HEK293 (cell line): Measurements from ENCODE around the gene MIA2.

Experiments
- KLF1 ChIP-seq: fragments of 450-650 bp; formaldehyde crosslinking; IDR thresholded peaks from 2 replicates; pipeline ENCODE4 v1.5.1; 2016; ENCODE audit warnings: missing biosample characterization, missing genetic modification characterization
- OVOL3 ChIP-seq: fragments of 450-650 bp; formaldehyde crosslinking; IDR thresholded peaks from 2 replicates; pipeline ENCODE4 v1.5.1; 2016; ENCODE audit warnings: missing biosample characterization, missing genetic modification characterization
- PRDM2 ChIP-seq: fragments of 450-650 bp; formaldehyde crosslinking; IDR thresholded peaks from 2 replicates; pipeline ENCODE4 v1.5.1; 2016; ENCODE audit warnings: missing biosample characterization, missing genetic modification characterization, borderline replicate concordance
- RBAK ChIP-seq: fragments of 450-650 bp; formaldehyde crosslinking; IDR thresholded peaks from 2 replicates; pipeline ENCODE4 v1.5.1; 2016; ENCODE audit warnings: missing biosample characterization, missing genetic modification characterization
- ZBTB10 ChIP-seq: fragments of 450-650 bp; formaldehyde crosslinking; IDR thresholded peaks from 2 replicates; pipeline ENCODE4 v1.5.1; 2016; ENCODE audit warnings: missing biosample characterization, missing genetic modification characterization
- ZBTB48 ChIP-seq: fragments of 450-650 bp; formaldehyde crosslinking; IDR thresholded peaks from 2 replicates; pipeline ENCODE4 v1.5.1; 2016; ENCODE audit warnings: missing biosample characterization, missing genetic modification characterization
- ZBTB49 ChIP-seq: fragments of 450-650 bp; formaldehyde crosslinking; IDR thresholded peaks from 2 replicates; pipeline ENCODE4 v1.5.1; 2016; ENCODE audit warnings: missing biosample characterization, missing genetic modification characterization, low read depth
- ZBTB6 ChIP-seq: fragments of 450-650 bp; formaldehyde crosslinking; IDR thresholded peaks from 2 replicates; pipeline ENCODE4 v1.5.1; 2017; ENCODE audit warnings: missing biosample characterization, missing genetic modification characterization
- ZIC2 ChIP-seq: fragments of 450-650 bp; formaldehyde crosslinking; IDR thresholded peaks from 2 replicates; pipeline ENCODE4 v1.5.1; 2016; ENCODE audit warnings: missing biosample characterization, missing genetic modification characterization
- ZNF169 ChIP-seq: fragments of 450-650 bp; formaldehyde crosslinking; IDR thresholded peaks from 2 replicates; pipeline ENCODE4 v1.5.1; 2016; ENCODE audit warnings: missing biosample characterization, missing genetic modification characterization
- ZNF354C ChIP-seq: fragments of 450-650 bp; formaldehyde crosslinking; IDR thresholded peaks from 2 replicates; pipeline ENCODE4 v1.5.1; 2016; ENCODE audit warnings: missing biosample characterization, missing genetic modification characterization, low read depth, borderline replicate concordance
- ZNF514 ChIP-seq: fragments of 450-650 bp; formaldehyde crosslinking; IDR thresholded peaks from 2 replicates; pipeline ENCODE4 v1.5.1; 2016; ENCODE audit warnings: missing biosample characterization, missing genetic modification characterization
- ZNF521 ChIP-seq: fragments of 450-650 bp; formaldehyde crosslinking; IDR thresholded peaks from 2 replicates; pipeline ENCODE4 v1.5.1; 2017; ENCODE audit warnings: missing biosample characterization, mild to moderate bottlenecking, missing genetic modification characterization
- ZNF530 ChIP-seq: fragments of 450-650 bp; formaldehyde crosslinking; IDR thresholded peaks from 2 replicates; pipeline ENCODE4 v1.5.1; 2016; ENCODE audit warnings: low read depth, missing biosample characterization, missing genetic modification characterization
- ZNF561 ChIP-seq: fragments of 450-650 bp; IDR thresholded peaks from 2 replicates; pipeline ENCODE4 v1.5.1; 2018; ENCODE audit warnings: missing biosample characterization, missing genetic modification characterization, borderline replicate concordance
- ZNF585B ChIP-seq: fragments of 450-650 bp; formaldehyde crosslinking; IDR thresholded peaks from 2 replicates; pipeline ENCODE4 v1.5.1; 2016; ENCODE audit warnings: missing biosample characterization, missing genetic modification characterization
- TF ChIP-seq, protein P1 (sequence below): fragments of 450-650 bp; formaldehyde crosslinking; IDR thresholded peaks from 2 replicates; pipeline ENCODE4 v1.5.1; 2016; ENCODE audit warnings: missing biosample characterization, missing genetic modification characterization
- TF ChIP-seq, protein P2 (sequence below): fragments of 450-650 bp; formaldehyde crosslinking; IDR thresholded peaks from 2 replicates; pipeline ENCODE4 v1.5.1; 2016; ENCODE audit warnings: missing biosample characterization, missing genetic modification characterization
- TF ChIP-seq, protein P3 (sequence below): fragments of 450-650 bp; formaldehyde crosslinking; IDR thresholded peaks from 2 replicates; pipeline ENCODE4 v1.5.1; 2016; ENCODE audit warnings: missing biosample characterization, missing genetic modification characterization

MIA2 gene

GRCh38 chr14:39432619-39433451 is 199.1 kb downstream of the MIA2 start (continued):
- TF ChIP-seq, protein P1, sequence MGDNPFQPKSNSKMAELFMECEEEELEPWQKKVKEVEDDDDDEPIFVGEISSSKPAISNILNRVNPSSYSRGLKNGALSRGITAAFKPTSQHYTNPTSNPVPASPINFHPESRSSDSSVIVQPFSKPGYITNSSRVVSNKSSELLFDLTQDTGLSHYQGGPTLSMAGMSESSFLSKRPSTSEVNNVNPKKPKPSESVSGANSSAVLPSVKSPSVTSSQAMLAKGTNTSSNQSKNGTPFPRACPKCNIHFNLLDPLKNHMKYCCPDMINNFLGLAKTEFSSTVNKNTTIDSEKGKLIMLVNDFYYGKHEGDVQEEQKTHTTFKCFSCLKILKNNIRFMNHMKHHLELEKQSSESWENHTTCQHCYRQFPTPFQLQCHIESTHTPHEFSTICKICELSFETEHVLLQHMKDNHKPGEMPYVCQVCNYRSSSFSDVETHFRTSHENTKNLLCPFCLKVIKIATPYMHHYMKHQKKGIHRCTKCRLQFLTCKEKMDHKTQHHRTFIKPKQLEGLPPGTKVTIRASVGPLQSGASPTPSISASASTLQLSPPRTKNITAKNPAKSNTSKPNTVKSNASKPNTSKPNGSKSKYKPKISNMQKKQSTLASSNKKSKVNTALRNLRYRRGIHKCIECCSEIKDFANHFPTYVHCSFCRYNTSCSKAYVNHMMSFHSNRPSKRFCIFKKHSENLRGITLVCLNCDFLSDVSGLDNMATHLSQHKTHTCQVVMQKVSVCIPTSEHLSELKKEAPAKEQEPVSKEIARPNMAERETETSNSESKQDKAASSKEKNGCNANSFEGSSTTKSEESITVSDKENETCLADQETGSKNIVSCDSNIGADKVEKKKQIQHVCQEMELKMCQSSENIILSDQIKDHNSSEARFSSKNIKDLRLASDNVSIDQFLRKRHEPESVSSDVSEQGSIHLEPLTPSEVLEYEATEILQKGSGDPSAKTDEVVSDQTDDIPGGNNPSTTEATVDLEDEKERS (tag by site-specific recombination), result no peak
- TF ChIP-seq KLF1 (tag by site-specific recombination), result peak; percentile 60
- no peak for TF ChIP-seq ZIC2 (tag by site-specific recombination)
- no peak for TF ChIP-seq ZNF514 (tag by site-specific recombination)
- TF ChIP-seq ZNF561 (tag by site-specific recombination), result no peak
- no peak for TF ChIP-seq ZNF354C
- TF ChIP-seq, protein P2, sequence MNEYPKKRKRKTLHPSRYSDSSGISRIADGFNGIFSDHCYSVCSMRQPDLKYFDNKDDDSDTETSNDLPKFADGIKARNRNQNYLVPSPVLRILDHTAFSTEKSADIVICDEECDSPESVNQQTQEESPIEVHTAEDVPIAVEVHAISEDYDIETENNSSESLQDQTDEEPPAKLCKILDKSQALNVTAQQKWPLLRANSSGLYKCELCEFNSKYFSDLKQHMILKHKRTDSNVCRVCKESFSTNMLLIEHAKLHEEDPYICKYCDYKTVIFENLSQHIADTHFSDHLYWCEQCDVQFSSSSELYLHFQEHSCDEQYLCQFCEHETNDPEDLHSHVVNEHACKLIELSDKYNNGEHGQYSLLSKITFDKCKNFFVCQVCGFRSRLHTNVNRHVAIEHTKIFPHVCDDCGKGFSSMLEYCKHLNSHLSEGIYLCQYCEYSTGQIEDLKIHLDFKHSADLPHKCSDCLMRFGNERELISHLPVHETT, result 0 out of 2 replicates have a peak, but pooled peaks have one; percentile 34
- TF ChIP-seq ZBTB49, result no peak
- TF ChIP-seq OVOL3, result no peak
- TF ChIP-seq ZNF169 (tag by site-specific recombination), result no peak
- TF ChIP-seq, protein P3, sequence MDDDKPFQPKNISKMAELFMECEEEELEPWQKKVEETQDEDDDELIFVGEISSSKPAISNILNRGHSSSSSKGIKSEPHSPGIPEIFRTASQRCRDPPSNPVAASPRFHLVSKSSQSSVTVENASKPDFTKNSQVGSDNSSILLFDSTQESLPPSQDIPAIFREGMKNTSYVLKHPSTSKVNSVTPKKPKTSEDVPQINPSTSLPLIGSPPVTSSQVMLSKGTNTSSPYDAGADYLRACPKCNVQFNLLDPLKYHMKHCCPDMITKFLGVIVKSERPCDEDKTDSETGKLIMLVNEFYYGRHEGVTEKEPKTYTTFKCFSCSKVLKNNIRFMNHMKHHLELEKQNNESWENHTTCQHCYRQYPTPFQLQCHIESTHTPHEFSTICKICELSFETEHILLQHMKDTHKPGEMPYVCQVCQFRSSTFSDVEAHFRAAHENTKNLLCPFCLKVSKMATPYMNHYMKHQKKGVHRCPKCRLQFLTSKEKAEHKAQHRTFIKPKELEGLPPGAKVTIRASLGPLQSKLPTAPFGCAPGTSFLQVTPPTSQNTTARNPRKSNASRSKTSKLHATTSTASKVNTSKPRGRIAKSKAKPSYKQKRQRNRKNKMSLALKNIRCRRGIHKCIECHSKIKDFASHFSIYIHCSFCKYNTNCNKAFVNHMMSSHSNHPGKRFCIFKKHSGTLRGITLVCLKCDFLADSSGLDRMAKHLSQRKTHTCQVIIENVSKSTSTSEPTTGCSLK (tag by site-specific recombination), result no peak
- no peak for TF ChIP-seq ZNF530 (tag by site-specific recombination)
- TF ChIP-seq ZBTB10 (tag by site-specific recombination), result no peak
- TF ChIP-seq PRDM2, result no peak
- peak; percentile 97 for TF ChIP-seq ZBTB48 (tag by site-specific recombination)
- TF ChIP-seq ZNF585B, result no peak
- TF ChIP-seq RBAK (tag by site-specific recombination), result no peak
- TF ChIP-seq ZNF521 (tag by site-specific recombination), result no peak
- TF ChIP-seq ZBTB6, result no peak
